GM20000 (cell line): Measurements from ENCODE around the gene RANBP10.

Experiments
- DNase-seq: peaks from one replicate; pipeline ENCODE4 v3.0.0; 2012; ENCODE audit warnings: low spot score
- CTCF ChIP-seq: IDR thresholded peaks from 2 replicates; pipeline ENCODE4 v1.5.1; 2012; ENCODE audit warnings: mild to moderate bottlenecking, control low read depth; ENCODE audit errors: extremely low read depth, missing control alignments

RANBP10 gene

GRCh38 chr16:67727521-67728485 is 78.6 kb downstream of the RANBP10 start:
- DNase-seq = no peak
- no peak for TF ChIP-seq CTCF

- TF ChIP-seq CTCF = no peak
- no peak for DNase-seq
These were observed 80.0 kb downstream of the RANBP10 start for GRCh38 chr16:67726106-67727034.

GRCh38 chr16:67723911-67724305 is 82.5 kb downstream of the RANBP10 start:
- no peak for TF ChIP-seq CTCF
- no peak for DNase-seq

GRCh38 chr16:67723151-67723910 is 83.0 kb downstream of the RANBP10 start:
- TF ChIP-seq CTCF = no peak
- no peak for DNase-seq

GRCh38 chr16:67720236-67720635 is 86.1 kb downstream of the RANBP10 start:
- TF ChIP-seq CTCF = no peak
- no peak for DNase-seq

GRCh38 chr16:67719778-67720144 is 86.6 kb downstream of the RANBP10 start:
- DNase-seq = peak; percentile 44
- no peak for TF ChIP-seq CTCF
